Measurements from ENCODE around the gene BHMT. TPM values are rescaled to one million over a fixed set of nuclear protein-coding genes. Genes with fewer than 3 reads are reported as not detected.
A peak's percentile ranks its signal among the peaks of the same experiment; 100 is the strongest.
"Not testable (repeated sequence)": the region's sequence is repeated elsewhere in the genome, so short reads cannot be mapped to it uniquely, and the experiment has no call there.

BHMT gene
- total RNA-seq, 1 donor from 2014 or later, result not detected

- DNase-seq (ENCODE audit: low read depth, low spot score), result no peak
Observed at GRCh38 chr5:79111960-79112702, 522 bp downstream of the BHMT start.

GRCh38 chr5:79112703-79113058 is 1.1 kb downstream of the BHMT start:
- no peak for DNase-seq (ENCODE audit: low read depth, low spot score)

GRCh38 chr5:79119486-79119885 is 7.9 kb downstream of the BHMT start:
- DNase-seq (ENCODE audit: low read depth, low spot score), result no peak

GRCh38 chr5:79120221-79120620 is 8.6 kb downstream of the BHMT start:
- no peak for DNase-seq (ENCODE audit: low read depth, low spot score)

- no peak for DNase-seq (ENCODE audit: low read depth, low spot score)
Observed at GRCh38 chr5:79122973-79123372, 11.4 kb downstream of the BHMT start.

- DNase-seq (ENCODE audit: low read depth, low spot score), result no peak
Observed at GRCh38 chr5:79124607-79125006, 13.0 kb downstream of the BHMT start.

- DNase-seq (ENCODE audit: low read depth, low spot score), result no peak
Observed at GRCh38 chr5:79130781-79131180, 19.2 kb downstream of the BHMT start.

GRCh38 chr5:79133121-79133656 is 21.6 kb downstream of the BHMT start:
- DNase-seq (ENCODE audit: low read depth, low spot score), result no peak

GRCh38 chr5:79133657-79134451 is 22.2 kb downstream of the BHMT start:
- DNase-seq (ENCODE audit: low read depth, low spot score), result peak; percentile 33

GRCh38 chr5:79135790-79136553 is 24.4 kb downstream of the BHMT start:
- no peak for DNase-seq (ENCODE audit: low read depth, low spot score)

GRCh38 chr5:79136618-79137017 is 25.0 kb downstream of the BHMT start:
- DNase-seq (ENCODE audit: low read depth, low spot score), result no peak

GRCh38 chr5:79140553-79140952 is 28.9 kb downstream of the BHMT start:
- no peak for DNase-seq (ENCODE audit: low read depth, low spot score)

- DNase-seq (ENCODE audit: low read depth, low spot score), result no peak
Observed at GRCh38 chr5:79143684-79144379, 32.2 kb downstream of the BHMT start.

- DNase-seq (ENCODE audit: low read depth, low spot score), result no peak
Observed at GRCh38 chr5:79147076-79147475, 35.5 kb downstream of the BHMT start.

GRCh38 chr5:79149433-79149832 is 37.8 kb downstream of the BHMT start:
- no peak for DNase-seq (ENCODE audit: low read depth, low spot score)

GRCh38 chr5:79151942-79152671 is 40.5 kb downstream of the BHMT start:
- DNase-seq (ENCODE audit: low read depth, low spot score), result no peak

- no peak for DNase-seq (ENCODE audit: low read depth, low spot score)
Observed at GRCh38 chr5:79157305-79157704, 45.7 kb downstream of the BHMT start.

- not testable (repeated sequence) for DNase-seq (ENCODE audit: low read depth, low spot score)
Observed at GRCh38 chr5:79161647-79162046, 50.0 kb downstream of the BHMT start.

GRCh38 chr5:79168031-79168430 is 56.4 kb downstream of the BHMT start:
- DNase-seq (ENCODE audit: low read depth, low spot score), result no peak

GRCh38 chr5:79170661-79171060 is 59.1 kb downstream of the BHMT start:
- no peak for DNase-seq (ENCODE audit: low read depth, low spot score)
